ENCODE data around the gene OTUD3. TPM values are rescaled to one million over a fixed set of nuclear protein-coding genes. Genes with fewer than 3 reads are reported as not detected.
"Not testable (repeated sequence)": the region's sequence is repeated elsewhere in the genome, so short reads cannot be mapped to it uniquely, and the experiment has no call there.

OTUD3 gene
- 43.2 and 51.1 TPM in 2 replicates for total RNA-seq (2014; rRNA removed; shearing (Covaris generic))

DNA sequence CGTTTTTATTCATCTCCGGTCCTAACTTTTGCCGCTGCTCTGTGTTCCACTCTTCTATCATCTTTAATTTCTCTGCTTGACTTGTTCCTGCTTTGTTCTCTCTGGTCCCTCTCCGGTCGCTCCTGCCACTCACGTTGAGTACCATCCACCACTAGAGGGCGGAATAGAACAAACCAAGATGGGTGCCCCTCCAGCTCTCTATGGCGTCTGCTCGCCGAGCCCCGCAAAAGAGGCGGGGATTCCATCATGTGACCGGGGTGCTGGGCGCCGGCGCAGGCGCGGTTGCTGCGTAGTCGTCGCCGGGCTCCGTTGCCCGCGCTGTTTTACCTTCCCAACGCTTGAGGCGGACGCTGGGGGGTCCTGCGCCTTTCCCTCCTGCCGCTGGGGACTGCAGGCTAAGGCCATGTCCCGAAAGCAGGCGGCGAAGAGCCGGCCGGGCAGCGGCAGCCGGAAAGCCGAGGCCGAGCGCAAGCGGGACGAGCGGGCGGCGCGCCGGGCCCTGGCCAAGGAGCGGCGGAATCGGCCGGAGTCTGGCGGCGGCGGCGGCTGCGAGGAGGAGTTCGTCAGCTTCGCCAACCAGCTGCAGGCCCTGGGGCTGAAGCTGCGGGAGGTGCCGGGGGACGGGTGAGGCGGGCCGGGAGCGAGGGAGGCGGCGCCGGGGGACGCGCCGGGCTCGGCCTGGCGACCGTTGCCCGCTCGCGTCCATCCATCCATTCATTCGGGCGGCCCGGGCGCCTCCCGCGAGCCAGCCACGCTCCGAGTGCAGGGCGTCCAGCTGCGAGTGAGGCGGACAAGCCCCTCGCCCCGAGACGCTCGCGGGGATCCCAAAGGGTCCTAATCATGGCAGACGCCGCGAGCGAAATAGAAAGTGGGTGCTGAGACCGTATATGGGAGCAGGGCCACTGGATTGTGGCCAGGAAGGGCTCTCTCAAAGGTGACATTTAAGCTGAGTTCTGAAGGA is at the start of gene OTUD3:
OTUD3 (plus strand) TSS at position 285 of the 961 bp plus-strand sequence; CDS start at position 404, 119 bp downstream.
- no peaks in the 10 kb centered on the region for H3K27me3 ChIP-seq
- peaks cover 11% of the 10 kb centered on the region for H3K4me1 ChIP-seq
- peak within 1 kb of the TSS; percentile 91 for H3K4me3 ChIP-seq
- DNase-seq = peak; percentile 98 to 100
- no peaks in the 10 kb centered on the region for H3K9me3 ChIP-seq (replicated peaks)
- peaks cover 27% of the 10 kb centered on the region for H3K36me3 ChIP-seq
- peak within 1 kb of the TSS; percentile 75 for H3K27ac ChIP-seq

DNA sequence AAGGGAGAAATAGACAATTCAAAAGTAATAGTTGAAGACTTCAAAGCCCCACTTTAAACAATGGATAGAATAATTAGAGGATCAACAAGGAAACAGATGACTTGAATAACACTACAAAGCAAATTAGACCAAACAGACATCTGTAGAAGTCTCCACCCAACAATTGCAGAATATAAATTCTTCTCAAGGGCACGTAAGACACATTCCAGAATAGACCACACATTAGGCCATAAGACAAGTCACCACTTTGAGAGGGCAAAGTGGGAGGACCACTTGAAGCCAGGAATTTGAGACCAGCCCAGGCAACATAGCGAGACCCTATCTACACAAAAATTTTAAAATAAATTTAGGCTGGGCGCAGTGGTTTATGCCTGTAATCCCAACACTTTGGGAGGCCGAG is 46.6 kb upstream of the OTUD3 start:
- Histone ChIP-seq H3K27me3 (no peaks in the 10 kb centered on the region), H3K4me1 (peaks cover 23% of the 10 kb centered on the region), H3K27ac (no peak overlapping the region), H3K4me3 (no peak overlapping the region), H3K36me3 (no peaks in the 10 kb centered on the region), H3K9me3 (replicated peaks) (peaks cover 10% of the 10 kb centered on the region)
- DNase-seq = peak in 1 of 2 experiments; percentile 22

DNA sequence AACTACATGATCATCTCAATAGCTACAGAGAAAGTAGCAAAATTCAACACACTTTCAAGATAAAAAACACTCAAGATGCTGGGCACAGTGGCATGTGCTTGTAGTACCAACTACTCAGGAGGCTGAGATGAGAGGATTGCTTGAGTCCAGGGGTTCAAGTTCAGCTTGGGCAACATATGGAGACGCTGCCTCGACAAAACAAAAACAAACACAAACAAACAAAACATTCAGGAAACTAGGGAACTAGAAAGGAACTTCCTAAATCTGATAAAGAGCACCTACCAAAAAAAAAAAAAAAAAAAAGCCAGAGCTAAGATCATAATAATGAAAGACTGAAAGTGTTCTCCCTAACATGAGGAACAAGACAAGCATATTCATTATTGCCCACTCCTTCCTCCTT is 44.3 kb upstream of the OTUD3 start:
- H3K27ac ChIP-seq = no peak overlapping the region
- DNase-seq = no peak
- H3K27me3 ChIP-seq = no peaks in the 10 kb centered on the region
- no peak overlapping the region for H3K4me3 ChIP-seq
- peaks cover 6% of the 10 kb centered on the region for H3K9me3 ChIP-seq (replicated peaks)
- H3K4me1 ChIP-seq = peaks cover 27% of the 10 kb centered on the region
- H3K36me3 ChIP-seq = no peaks in the 10 kb centered on the region

GRCh38 chr1:19840228-19840627 is 42.0 kb upstream of the OTUD3 start:
- peak; percentile 35 to 86 for DNase-seq
- Histone ChIP-seq H3K9me3 (replicated peaks) (peaks cover 9% of the 10 kb centered on the region), H3K4me1 (peaks cover 26% of the 10 kb centered on the region), H3K36me3 (no peaks in the 10 kb centered on the region), H3K27me3 (no peaks in the 10 kb centered on the region), H3K4me3 (no peak overlapping the region), H3K27ac (peak overlapping the region; percentile 46)

DNA sequence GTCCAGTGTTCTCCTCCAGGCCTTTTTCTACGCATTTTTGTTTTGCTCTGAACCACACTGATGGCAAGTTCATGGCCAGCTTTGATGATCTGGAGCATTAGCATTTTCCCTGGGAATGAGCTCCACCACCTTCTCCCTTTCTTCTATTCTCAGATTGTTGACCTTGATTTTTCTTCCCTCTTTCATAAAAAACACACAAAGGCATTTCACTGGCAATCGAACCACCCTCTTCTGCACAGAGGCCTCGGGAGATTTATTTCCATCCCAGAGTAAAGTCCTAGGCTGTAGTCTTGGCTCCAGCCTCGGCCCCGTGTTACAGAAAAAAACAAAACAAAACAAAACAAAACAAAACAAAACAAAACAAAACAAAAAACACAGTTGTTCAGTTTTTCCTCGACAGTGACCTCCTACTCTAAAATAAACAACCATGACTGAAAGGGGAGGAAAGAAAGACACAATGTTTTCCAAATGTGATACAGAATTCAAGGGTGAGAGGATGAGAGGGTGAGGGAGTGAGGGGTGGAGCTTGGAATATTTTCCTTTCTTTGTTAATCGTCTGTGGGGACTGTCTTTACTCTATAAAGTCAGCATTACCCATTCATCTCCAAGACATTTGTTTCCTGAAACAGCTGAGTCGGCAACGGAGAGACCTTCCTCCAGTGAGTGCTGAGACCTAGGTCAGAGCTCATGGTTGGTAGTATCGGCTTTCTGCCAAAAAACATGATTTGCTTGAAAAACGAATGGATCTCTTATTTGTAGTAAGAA is 37.3 kb upstream of the OTUD3 start:
- Histone ChIP-seq H3K4me3 (peak overlapping the region; percentile 11; the same call in 1 of the 2 replicates), H3K4me1 (peaks cover 13% of the 10 kb centered on the region), H3K9me3 (replicated peaks) (0 out of 2 replicates have a peak, but pooled peaks cover 4% of the 10 kb centered on the region), H3K27ac (peak overlapping the region; percentile 2; the same call in 1 of the 2 replicates), H3K27me3 (no peaks in the 10 kb centered on the region), H3K36me3 (no peaks in the 10 kb centered on the region)
- peak; percentile 24 to 52 for DNase-seq

DNA sequence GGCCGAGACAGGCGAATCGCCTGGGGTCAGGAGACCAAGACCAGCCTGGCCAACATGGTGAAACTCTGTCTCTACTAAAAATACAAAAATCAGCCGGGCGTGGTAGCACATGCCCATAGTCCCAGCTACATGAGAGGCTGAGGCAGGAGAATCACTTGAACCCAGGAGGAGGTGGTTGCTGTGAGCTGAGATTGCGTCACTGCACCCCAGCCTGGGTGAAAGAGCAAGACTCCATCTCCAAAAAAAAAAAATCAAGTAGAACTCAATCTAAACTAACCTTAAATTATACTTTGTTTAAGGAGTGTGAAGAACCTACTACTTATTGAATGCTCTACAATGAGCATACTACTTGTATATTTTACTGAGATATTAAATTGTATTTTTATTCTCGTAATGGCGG is 36.6 kb upstream of the OTUD3 start:
- Histone ChIP-seq H3K36me3 (no peaks in the 10 kb centered on the region; the same call in 1 of the 2 replicates), H3K9me3 (replicated peaks) (0 out of 2 replicates have a peak, but pooled peaks cover 4% of the 10 kb centered on the region), H3K4me3 (no peak overlapping the region), H3K27me3 (no peaks in the 10 kb centered on the region), H3K4me1 (peaks cover 7% of the 10 kb centered on the region), H3K27ac (no peak overlapping the region)
- no peak for DNase-seq

- H3K36me3 ChIP-seq = no peaks in the 10 kb centered on the region; the same call in 1 of the 2 replicates
- no peak overlapping the region for H3K27ac ChIP-seq
- DNase-seq = no peak
- 0 out of 2 replicates have a peak, but pooled peaks cover 3% of the 10 kb centered on the region for H3K4me1 ChIP-seq
- H3K4me3 ChIP-seq = no peak overlapping the region
- no peaks in the 10 kb centered on the region for H3K27me3 ChIP-seq
- H3K9me3 ChIP-seq (replicated peaks) = 0 out of 2 replicates have a peak, but pooled peaks cover 4% of the 10 kb centered on the region
Observed at GRCh38 chr1:19846338-19846737, 35.9 kb upstream of the OTUD3 start.

- H3K4me1 ChIP-seq; H3K9me3 ChIP-seq (replicated peaks); DNase-seq; H3K27me3 ChIP-seq; H3K36me3 ChIP-seq; H3K4me3 ChIP-seq; H3K27ac ChIP-seq: not testable (repeated sequence)
Observed at GRCh38 chr1:19847334-19847733, 34.9 kb upstream of the OTUD3 start.

DNA sequence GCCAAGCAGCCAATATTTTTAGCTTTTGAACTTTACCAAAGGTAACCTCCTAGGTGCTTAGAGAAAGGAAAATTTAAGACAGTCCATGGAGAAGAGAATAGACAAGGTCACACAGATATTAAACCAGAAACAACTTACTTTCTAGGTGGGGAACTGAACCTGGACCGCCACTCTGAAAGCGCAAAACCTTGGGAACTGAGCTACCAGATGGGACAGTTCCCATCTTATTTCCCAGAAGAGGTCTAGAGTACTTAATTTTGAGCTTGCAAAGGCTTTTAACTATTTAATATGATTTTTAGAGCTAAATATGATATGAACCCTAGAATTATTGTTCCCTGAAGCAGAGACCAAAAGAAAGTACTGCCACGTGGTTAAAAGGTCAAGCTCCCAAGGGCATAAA is 32.9 kb upstream of the OTUD3 start:
- not testable (repeated sequence) for DNase-seq; H3K36me3 ChIP-seq; H3K27ac ChIP-seq; H3K4me1 ChIP-seq; H3K27me3 ChIP-seq; H3K4me3 ChIP-seq; H3K9me3 ChIP-seq (replicated peaks)

DNA sequence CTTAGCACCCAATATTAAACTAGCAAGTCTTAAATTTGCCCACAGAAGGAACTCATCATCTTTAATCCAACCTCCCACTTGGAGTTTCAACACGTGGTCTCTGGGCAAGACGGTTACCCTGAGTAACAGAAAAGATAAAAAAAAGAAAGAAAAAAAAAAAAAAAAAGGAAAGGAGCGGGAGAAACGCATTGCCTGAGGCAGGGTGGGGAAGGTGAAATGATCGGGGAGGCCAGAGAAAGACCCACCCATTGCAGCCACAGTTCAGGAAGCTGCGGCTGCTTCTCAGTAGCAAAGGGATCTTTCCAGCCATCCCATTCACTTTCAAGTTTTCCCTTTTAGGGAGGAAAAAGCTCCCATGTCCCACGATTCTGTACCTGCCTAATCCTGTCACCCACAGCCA is 32.0 kb upstream of the OTUD3 start:
- Histone ChIP-seq H3K9me3 (replicated peaks) (no peaks in the 10 kb centered on the region), H3K36me3 (no peaks in the 10 kb centered on the region; the same call in 1 of the 2 replicates), H3K4me3 (no peak overlapping the region), H3K4me1 (peaks cover 8% of the 10 kb centered on the region), H3K27ac (no peak overlapping the region), H3K27me3 (no peaks in the 10 kb centered on the region)
- peak in 1 of 2 experiments; percentile 38 for DNase-seq

GRCh38 chr1:19852036-19852435 is 30.2 kb upstream of the OTUD3 start:
- Histone ChIP-seq H3K4me3 (no peak overlapping the region), H3K9me3 (replicated peaks) (no peaks in the 10 kb centered on the region), H3K36me3 (no peaks in the 10 kb centered on the region; the same call in 1 of the 2 replicates), H3K27me3 (no peaks in the 10 kb centered on the region), H3K4me1 (peaks cover 8% of the 10 kb centered on the region), H3K27ac (no peak overlapping the region)
- peak in 1 of 2 experiments; percentile 42 for DNase-seq

DNA sequence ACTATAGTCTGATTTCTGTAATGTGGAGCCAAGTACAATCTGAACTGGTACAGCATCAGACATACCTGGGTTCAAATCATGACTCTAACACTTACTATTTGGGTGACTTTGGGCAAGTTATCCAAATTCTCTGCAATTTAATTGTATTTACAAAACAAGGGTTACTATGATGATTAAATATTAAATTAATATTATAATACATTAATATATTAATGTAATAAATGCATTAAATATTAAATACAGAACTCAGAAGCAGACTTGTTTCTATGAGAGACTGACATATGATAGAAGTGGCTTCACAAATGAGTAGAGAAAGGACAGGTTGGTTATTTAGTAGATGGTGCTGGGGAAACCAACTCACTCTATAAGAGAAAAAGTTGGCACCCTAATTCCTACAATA is 27.3 kb upstream of the OTUD3 start:
- Histone ChIP-seq H3K36me3 (no peaks in the 10 kb centered on the region; the same call in 1 of the 2 replicates), H3K9me3 (replicated peaks) (no peaks in the 10 kb centered on the region), H3K4me3 (no peak overlapping the region), H3K4me1 (peaks cover 5% of the 10 kb centered on the region), H3K27me3 (no peaks in the 10 kb centered on the region), H3K27ac (no peak overlapping the region)
- no peak for DNase-seq

GRCh38 chr1:19858893-19859292 is 23.3 kb upstream of the OTUD3 start:
- H3K27me3 ChIP-seq = no peaks in the 10 kb centered on the region
- no peaks in the 10 kb centered on the region; the same call in 1 of the 2 replicates for H3K4me1 ChIP-seq
- no peak overlapping the region for H3K27ac ChIP-seq
- DNase-seq = no peak
- H3K4me3 ChIP-seq = no peak overlapping the region
- H3K36me3 ChIP-seq = no peaks in the 10 kb centered on the region
- H3K9me3 ChIP-seq (replicated peaks) = peaks cover 6% of the 10 kb centered on the region; the same call in 1 of the 2 replicates

DNA sequence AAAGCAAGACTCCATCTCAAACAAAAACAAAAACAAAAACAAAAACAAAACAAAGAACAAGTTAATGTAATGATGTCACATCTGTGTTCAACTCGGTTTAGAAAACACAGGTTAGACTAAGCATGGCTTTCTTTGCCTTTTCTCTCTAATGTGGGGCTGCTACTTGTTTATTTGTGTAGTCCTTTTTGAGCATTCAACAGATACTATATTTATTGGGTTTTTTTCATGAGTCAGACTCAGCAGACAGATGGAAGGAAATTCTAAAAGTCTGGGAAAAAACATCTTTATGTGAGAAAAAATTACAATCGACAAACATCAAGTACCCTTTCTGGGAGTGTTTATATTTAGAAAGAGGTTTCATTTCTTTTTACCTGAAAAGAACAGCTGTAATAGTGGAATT is 22.3 kb upstream of the OTUD3 start:
- no peak overlapping the region for H3K4me3 ChIP-seq
- H3K4me1 ChIP-seq = no peaks in the 10 kb centered on the region; the same call in 1 of the 2 replicates
- H3K36me3 ChIP-seq = no peaks in the 10 kb centered on the region
- H3K27ac ChIP-seq = no peak overlapping the region
- H3K9me3 ChIP-seq (replicated peaks) = peaks cover 6% of the 10 kb centered on the region; the same call in 1 of the 2 replicates
- H3K27me3 ChIP-seq = no peaks in the 10 kb centered on the region
- no peak for DNase-seq
